HepG2 (cell line): Measurements from ENCODE around the gene SMG5.

Experiments
- CCAR2 ChIP-seq: fragments of 200-400 bp; formaldehyde crosslinking; optimal IDR thresholded peaks from 2 replicates; pipeline ENCODE3; 2018; ENCODE audit warnings: low read depth, mild to moderate bottlenecking, low read length, moderate library complexity
- EHMT2 ChIP-seq: fragments of 200-600 bp; sonication (generic); IDR thresholded peaks from 2 replicates; pipeline ENCODE4 v1.7.0; 2017; ENCODE audit warnings: antibody characterized with exemption, low read depth, low read length, borderline replicate concordance
- JUND ChIP-seq: sonication (generic); formaldehyde crosslinking; IDR thresholded peaks from 2 replicates; pipeline ENCODE4 v1.8.0; 2022; ENCODE audit warnings: mild to moderate bottlenecking, missing genetic modification reagents
- POLR2A ChIP-seq, 2 experiments: IDR thresholded peaks; 2 replicates each; pipeline ENCODE4 v1.6.1; 2011; ENCODE audit warnings: low read depth in 2 of 2, low read length in 2 of 2, mild to moderate bottlenecking in 1 of 2, moderate library complexity in 1 of 2; ENCODE audit not compliant: insufficient read depth in 1 of 2
- RELA ChIP-seq: sonication (generic); formaldehyde crosslinking; IDR thresholded peaks from 2 replicates; pipeline ENCODE4 v1.4.0; 2020; ENCODE audit warnings: missing genetic modification reagents
- YEATS4 ChIP-seq: sonication (generic); formaldehyde crosslinking; IDR thresholded peaks from 2 replicates; pipeline ENCODE4 v1.4.0; 2020; ENCODE audit warnings: missing genetic modification reagents, borderline replicate concordance
- ZNF256 ChIP-seq: sonication (generic); formaldehyde crosslinking; conservative IDR thresholded peaks from 2 replicates; pipeline ENCODE4 v1.4.0; 2020; ENCODE audit warnings: missing genetic modification reagents
- ZNF775 ChIP-seq: sonication (generic); formaldehyde crosslinking; IDR thresholded peaks from 2 replicates; pipeline ENCODE4 v1.4.0; 2020; ENCODE audit warnings: missing genetic modification reagents, mild to moderate bottlenecking, moderate library complexity, borderline replicate concordance
- ZSCAN29 ChIP-seq: sonication (generic); formaldehyde crosslinking; conservative IDR thresholded peaks from 2 replicates; pipeline ENCODE4 v1.4.0; 2020; ENCODE audit warnings: mild to moderate bottlenecking, missing genetic modification reagents
- ZSCAN30 ChIP-seq: sonication (generic); formaldehyde crosslinking; IDR thresholded peaks from 2 replicates; pipeline ENCODE4 v1.5.0; 2020; ENCODE audit warnings: mild to moderate bottlenecking, missing genetic modification reagents
- TF ChIP-seq, protein P1 (sequence below): sonication (generic); formaldehyde crosslinking; conservative IDR thresholded peaks from 2 replicates; pipeline ENCODE4 v1.8.0; 2022; ENCODE audit warnings: mild to moderate bottlenecking, moderate library complexity, missing genetic modification reagents
- TF ChIP-seq, protein P2 (sequence below): sonication (generic); formaldehyde crosslinking; IDR thresholded peaks from 2 replicates; pipeline ENCODE4 v1.4.0; 2020; ENCODE audit warnings: missing genetic modification reagents
- TF ChIP-seq, protein P3 (sequence below): sonication (generic); formaldehyde crosslinking; IDR thresholded peaks from 2 replicates; pipeline ENCODE4 v1.4.0; 2020; ENCODE audit warnings: missing genetic modification reagents, borderline replicate concordance
- TF ChIP-seq, protein P4 (sequence below): sonication (generic); formaldehyde crosslinking; IDR thresholded peaks from 2 replicates; pipeline ENCODE4 v1.4.0; 2020; ENCODE audit warnings: missing genetic modification reagents, borderline replicate concordance

DNA sequence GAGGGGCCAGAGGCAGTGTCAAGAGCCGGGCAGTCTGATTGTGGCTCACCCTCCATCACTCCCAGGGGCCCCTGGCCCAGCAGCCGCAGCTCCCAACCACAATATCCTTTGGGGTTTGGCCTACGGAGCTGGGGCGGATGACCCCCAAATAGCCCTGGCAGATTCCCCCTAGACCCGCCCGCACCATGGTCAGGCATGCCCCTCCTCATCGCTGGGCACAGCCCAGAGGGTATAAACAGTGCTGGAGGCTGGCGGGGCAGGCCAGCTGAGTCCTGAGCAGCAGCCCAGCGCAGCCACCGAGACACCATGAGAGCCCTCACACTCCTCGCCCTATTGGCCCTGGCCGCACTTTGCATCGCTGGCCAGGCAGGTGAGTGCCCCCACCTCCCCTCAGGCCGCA, 40.7 kb downstream of the SMG5 start, which contains the start of gene BGLAP:
- no peak for TF ChIP-seq ZNF256 (CRISPR knock-in tag)
- no peak for TF ChIP-seq YEATS4 (CRISPR knock-in tag)
- TF ChIP-seq CCAR2 = no peak
- no peak for TF ChIP-seq ZSCAN29 (CRISPR knock-in tag)
- TF ChIP-seq RELA (CRISPR knock-in tag) = no peak
- TF ChIP-seq, protein P1, sequence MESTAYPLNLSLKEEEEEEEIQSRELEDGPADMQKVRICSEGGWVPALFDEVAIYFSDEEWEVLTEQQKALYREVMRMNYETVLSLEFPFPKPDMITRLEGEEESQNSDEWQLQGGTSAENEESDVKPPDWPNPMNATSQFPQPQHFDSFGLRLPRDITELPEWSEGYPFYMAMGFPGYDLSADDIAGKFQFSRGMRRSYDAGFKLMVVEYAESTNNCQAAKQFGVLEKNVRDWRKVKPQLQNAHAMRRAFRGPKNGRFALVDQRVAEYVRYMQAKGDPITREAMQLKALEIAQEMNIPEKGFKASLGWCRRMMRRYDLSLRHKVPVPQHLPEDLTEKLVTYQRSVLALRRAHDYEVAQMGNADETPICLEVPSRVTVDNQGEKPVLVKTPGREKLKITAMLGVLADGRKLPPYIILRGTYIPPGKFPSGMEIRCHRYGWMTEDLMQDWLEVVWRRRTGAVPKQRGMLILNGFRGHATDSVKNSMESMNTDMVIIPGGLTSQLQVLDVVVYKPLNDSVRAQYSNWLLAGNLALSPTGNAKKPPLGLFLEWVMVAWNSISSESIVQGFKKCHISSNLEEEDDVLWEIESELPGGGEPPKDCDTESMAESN = no peak
- TF ChIP-seq, protein P2, sequence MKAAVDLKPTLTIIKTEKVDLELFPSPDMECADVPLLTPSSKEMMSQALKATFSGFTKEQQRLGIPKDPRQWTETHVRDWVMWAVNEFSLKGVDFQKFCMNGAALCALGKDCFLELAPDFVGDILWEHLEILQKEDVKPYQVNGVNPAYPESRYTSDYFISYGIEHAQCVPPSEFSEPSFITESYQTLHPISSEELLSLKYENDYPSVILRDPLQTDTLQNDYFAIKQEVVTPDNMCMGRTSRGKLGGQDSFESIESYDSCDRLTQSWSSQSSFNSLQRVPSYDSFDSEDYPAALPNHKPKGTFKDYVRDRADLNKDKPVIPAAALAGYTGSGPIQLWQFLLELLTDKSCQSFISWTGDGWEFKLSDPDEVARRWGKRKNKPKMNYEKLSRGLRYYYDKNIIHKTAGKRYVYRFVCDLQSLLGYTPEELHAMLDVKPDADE (CRISPR knock-in tag) = no peak
- no peak for TF ChIP-seq ZNF775
- TF ChIP-seq POLR2A (IDR thresholded peaks at IDR 0.05; ENCODE audit: insufficient read depth in 1 of 2, low read depth in 2 of 2, low read length in 2 of 2) = no peak
- TF ChIP-seq, protein P3, sequence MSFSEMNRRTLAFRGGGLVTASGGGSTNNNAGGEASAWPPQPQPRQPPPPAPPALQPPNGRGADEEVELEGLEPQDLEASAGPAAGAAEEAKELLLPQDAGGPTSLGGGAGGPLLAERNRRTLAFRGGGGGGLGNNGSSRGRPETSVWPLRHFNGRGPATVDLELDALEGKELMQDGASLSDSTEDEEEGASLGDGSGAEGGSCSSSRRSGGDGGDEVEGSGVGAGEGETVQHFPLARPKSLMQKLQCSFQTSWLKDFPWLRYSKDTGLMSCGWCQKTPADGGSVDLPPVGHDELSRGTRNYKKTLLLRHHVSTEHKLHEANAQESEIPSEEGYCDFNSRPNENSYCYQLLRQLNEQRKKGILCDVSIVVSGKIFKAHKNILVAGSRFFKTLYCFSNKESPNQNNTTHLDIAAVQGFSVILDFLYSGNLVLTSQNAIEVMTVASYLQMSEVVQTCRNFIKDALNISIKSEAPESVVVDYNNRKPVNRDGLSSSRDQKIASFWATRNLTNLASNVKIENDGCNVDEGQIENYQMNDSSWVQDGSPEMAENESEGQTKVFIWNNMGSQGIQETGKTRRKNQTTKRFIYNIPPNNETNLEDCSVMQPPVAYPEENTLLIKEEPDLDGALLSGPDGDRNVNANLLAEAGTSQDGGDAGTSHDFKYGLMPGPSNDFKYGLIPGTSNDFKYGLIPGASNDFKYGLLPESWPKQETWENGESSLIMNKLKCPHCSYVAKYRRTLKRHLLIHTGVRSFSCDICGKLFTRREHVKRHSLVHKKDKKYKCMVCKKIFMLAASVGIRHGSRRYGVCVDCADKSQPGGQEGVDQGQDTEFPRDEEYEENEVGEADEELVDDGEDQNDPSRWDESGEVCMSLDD (CRISPR knock-in tag) = no peak
- TF ChIP-seq JUND (CRISPR knock-in tag) = no peak
- TF ChIP-seq, protein P4, sequence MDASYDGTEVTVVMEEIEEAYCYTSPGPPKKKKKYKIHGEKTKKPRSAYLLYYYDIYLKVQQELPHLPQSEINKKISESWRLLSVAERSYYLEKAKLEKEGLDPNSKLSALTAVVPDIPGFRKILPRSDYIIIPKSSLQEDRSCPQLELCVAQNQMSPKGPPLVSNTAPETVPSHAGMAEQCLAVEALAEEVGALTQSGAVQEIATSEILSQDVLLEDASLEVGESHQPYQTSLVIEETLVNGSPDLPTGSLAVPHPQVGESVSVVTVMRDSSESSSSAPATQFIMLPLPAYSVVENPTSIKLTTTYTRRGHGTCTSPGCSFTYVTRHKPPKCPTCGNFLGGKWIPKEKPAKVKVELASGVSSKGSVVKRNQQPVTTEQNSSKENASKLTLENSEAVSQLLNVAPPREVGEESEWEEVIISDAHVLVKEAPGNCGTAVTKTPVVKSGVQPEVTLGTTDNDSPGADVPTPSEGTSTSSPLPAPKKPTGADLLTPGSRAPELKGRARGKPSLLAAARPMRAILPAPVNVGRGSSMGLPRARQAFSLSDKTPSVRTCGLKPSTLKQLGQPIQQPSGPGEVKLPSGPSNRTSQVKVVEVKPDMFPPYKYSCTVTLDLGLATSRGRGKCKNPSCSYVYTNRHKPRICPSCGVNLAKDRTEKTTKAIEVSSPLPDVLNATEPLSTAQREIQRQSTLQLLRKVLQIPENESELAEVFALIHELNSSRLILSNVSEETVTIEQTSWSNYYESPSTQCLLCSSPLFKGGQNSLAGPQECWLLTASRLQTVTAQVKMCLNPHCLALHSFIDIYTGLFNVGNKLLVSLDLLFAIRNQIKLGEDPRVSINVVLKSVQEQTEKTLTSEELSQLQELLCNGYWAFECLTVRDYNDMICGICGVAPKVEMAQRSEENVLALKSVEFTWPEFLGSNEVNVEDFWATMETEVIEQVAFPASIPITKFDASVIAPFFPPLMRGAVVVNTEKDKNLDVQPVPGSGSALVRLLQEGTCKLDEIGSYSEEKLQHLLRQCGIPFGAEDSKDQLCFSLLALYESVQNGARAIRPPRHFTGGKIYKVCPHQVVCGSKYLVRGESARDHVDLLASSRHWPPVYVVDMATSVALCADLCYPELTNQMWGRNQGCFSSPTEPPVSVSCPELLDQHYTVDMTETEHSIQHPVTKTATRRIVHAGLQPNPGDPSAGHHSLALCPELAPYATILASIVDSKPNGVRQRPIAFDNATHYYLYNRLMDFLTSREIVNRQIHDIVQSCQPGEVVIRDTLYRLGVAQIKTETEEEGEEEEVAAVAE = no peak
- TF ChIP-seq ZSCAN30 = no peak
- no peak for TF ChIP-seq EHMT2
